IPS-18a (cell line): Measurements from ENCODE around the gene TP53AIP1.

Source experiments
- H3K27ac ChIP-seq: one replicate; pipeline ENCODE4 v1.5.1; 2013; ENCODE audit warnings: low read length
- H3K27me3 ChIP-seq: one replicate; pipeline ENCODE4 v1.6.1; 2013; ENCODE audit warnings: mild to moderate bottlenecking, low read length; ENCODE audit not compliant: control insufficient read depth, insufficient read depth
- H3K36me3 ChIP-seq: one replicate; pipeline ENCODE4 v1.6.1; 2013; ENCODE audit warnings: low read depth, low read length; ENCODE audit not compliant: control insufficient read depth
- H3K4me1 ChIP-seq: one replicate; pipeline ENCODE4 v1.6.1; 2013; ENCODE audit warnings: low read depth, low read length; ENCODE audit not compliant: control insufficient read depth
- H3K4me3 ChIP-seq: one replicate; pipeline ENCODE4 v1.5.1; 2013; ENCODE audit warnings: low read length
- H3K9ac ChIP-seq: one replicate; pipeline ENCODE4 v1.6.1; 2013; ENCODE audit warnings: mild to moderate bottlenecking, low read length, moderate library complexity
- H3K9me3 ChIP-seq: one replicate; pipeline ENCODE4 v1.6.1; 2013; ENCODE audit warnings: low read depth, low read length; ENCODE audit not compliant: control insufficient read depth

TP53AIP1 gene

DNA sequence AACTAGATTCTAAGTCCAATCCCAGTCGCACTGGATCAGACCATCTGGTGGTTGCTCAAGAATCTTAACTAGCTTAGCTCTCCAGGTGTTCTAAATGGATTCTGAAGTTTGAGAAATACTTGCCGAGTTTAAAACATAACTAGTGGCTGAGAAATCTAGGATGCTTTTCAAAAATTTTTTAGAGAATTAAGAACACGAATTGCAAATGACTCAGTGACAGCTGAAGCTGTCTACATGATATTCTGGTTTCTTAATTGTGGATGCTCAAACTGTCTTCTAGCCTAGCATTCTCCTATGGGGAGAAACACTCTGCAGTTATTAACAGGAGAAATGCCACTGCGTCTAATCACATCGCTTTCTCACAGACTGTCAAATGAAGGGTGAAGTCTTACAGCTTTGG lies 20.2 kb upstream of the TP53AIP1 start:
- Histone ChIP-seq H3K9me3 (no peaks in the 10 kb centered on the region), H3K36me3 (no peaks in the 10 kb centered on the region), H3K4me1 (no peaks in the 10 kb centered on the region), H3K27me3 (no peaks in the 10 kb centered on the region), H3K4me3 (no peak overlapping the region), H3K9ac (no peak overlapping the region), H3K27ac (no peak overlapping the region)

DNA sequence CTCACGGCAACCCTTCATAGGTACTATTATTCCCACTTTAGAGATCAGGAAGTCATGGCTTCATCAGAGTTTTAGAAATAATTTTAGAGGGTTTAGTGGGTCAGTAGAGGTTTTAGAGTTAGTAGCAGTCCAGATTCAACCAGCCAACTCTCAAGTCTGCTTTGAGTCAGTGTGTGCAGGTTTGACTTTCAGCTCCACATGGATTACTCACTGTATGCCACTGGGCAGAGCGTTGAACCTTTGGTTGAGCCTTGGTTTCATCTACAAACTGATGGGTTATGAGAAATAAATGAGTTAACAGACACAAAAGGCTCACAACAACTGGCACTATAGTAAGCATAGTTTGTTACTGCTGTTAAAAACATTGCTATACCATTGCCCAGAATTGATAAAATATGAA lies 19.0 kb upstream of the TP53AIP1 start:
- H3K4me1 ChIP-seq, result no peaks in the 10 kb centered on the region
- no peak overlapping the region for H3K4me3 ChIP-seq
- H3K9ac ChIP-seq, result no peak overlapping the region
- H3K27me3 ChIP-seq, result no peaks in the 10 kb centered on the region
- H3K27ac ChIP-seq, result no peak overlapping the region
- H3K36me3 ChIP-seq, result no peaks in the 10 kb centered on the region
- no peaks in the 10 kb centered on the region for H3K9me3 ChIP-seq

DNA sequence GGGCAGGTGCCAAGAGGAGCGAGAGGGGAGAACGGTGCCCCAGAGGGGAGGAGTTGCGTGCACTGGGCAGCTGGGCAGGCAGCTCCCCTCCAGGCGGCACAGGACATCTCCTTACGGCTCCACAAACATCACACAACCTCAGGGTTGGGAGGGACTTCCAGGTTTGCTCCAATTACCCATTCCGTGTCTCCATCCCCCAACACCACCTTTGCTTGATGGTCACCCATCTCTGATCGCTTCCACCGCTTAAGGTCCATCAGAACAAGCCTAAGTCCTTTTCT lies 14.5 kb upstream of the TP53AIP1 start:
- Histone ChIP-seq H3K9ac (no peak overlapping the region), H3K4me3 (no peak overlapping the region), H3K9me3 (no peaks in the 10 kb centered on the region), H3K27ac (no peak overlapping the region), H3K36me3 (no peaks in the 10 kb centered on the region), H3K27me3 (no peaks in the 10 kb centered on the region), H3K4me1 (no peaks in the 10 kb centered on the region)

DNA sequence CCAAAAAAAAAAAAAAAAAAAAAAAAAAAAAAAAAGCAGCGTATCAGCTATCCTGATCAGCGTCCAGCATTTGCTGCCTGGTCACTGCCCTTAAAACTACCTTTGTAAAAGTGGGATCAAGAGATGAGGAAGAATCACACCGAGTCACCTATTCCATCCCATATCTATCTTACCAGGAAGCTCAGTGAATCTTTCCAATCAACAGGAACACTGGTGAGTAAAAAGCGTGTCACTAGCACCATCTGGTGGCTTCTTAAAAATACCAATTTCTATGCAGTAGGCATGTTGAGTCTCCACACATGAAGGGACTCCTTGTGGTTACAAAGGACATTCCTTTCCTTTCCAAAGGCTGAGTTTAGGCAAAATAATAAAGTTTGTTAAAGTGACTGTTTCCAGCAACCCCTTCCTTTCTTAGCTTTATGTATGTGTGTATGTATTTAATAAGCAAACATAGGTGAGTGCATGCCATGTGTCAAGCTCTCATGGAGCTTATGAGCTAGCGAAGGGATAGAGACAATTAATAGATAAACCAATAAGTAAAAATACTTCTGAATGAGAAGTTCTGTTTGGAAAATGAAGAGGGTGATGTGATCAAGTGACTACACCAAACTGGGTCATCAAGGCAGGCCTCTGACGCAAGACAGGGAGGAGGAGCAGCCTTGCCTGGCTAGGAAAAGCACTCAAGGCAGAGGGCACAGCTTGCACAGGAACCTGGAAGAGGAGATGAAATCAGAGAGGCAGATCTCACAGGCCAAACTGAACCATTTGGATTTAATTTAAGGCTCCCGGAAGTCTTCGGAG lies 13.9 kb upstream of the TP53AIP1 start:
- Histone ChIP-seq H3K36me3 (no peaks in the 10 kb centered on the region), H3K9me3 (no peaks in the 10 kb centered on the region), H3K4me1 (no peaks in the 10 kb centered on the region), H3K27me3 (no peaks in the 10 kb centered on the region), H3K9ac (no peak overlapping the region), H3K27ac (no peak overlapping the region), H3K4me3 (no peak overlapping the region)

DNA sequence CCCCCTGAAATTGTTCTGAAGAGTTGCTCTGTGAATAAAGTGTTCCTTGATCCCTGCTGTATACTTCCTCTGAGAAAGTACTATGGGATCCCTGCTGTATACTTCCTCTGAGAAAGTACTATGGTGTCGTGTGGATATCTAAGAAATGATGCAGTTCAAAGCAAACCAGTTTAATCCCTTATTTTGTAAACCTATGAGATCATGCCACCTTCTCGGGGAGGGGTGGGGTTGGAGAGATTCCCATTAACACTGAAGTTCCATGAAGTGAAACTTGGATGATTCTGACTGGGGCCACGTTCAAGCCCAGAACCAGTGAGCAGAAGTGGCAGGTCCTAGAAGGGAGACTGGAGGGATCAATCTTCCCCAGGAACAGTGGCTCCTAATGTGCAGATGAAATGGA lies 13.0 kb upstream of the TP53AIP1 start:
- Histone ChIP-seq H3K4me1 (no peaks in the 10 kb centered on the region), H3K27me3 (no peaks in the 10 kb centered on the region), H3K36me3 (no peaks in the 10 kb centered on the region), H3K9ac (no peak overlapping the region), H3K4me3 (no peak overlapping the region), H3K9me3 (no peaks in the 10 kb centered on the region), H3K27ac (no peak overlapping the region)

DNA sequence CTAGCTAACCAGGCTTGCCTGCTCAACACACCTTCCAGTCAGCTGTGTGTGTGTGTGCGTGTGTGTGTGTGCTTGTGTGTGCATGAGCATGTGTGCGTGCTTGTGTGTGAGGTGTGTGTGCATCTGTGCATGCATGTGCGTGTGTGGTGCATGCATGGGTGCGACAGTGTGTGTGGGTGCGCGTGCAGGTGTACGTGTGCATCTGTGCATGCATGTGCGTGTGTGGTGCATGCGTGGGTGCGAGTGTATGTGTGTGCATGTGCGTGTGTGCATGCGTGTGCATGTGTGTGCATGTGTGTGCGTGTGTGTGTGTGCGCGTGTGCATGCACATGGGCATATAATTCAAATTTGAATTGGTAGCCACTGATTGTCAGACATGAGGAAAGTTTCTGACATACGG lies 10.5 kb upstream of the TP53AIP1 start:
- Histone ChIP-seq H3K27me3 (no peaks in the 10 kb centered on the region), H3K4me3 (no peak overlapping the region), H3K9ac (no peak overlapping the region), H3K36me3 (no peaks in the 10 kb centered on the region), H3K9me3 (no peaks in the 10 kb centered on the region), H3K27ac (no peak overlapping the region), H3K4me1 (no peaks in the 10 kb centered on the region)

DNA sequence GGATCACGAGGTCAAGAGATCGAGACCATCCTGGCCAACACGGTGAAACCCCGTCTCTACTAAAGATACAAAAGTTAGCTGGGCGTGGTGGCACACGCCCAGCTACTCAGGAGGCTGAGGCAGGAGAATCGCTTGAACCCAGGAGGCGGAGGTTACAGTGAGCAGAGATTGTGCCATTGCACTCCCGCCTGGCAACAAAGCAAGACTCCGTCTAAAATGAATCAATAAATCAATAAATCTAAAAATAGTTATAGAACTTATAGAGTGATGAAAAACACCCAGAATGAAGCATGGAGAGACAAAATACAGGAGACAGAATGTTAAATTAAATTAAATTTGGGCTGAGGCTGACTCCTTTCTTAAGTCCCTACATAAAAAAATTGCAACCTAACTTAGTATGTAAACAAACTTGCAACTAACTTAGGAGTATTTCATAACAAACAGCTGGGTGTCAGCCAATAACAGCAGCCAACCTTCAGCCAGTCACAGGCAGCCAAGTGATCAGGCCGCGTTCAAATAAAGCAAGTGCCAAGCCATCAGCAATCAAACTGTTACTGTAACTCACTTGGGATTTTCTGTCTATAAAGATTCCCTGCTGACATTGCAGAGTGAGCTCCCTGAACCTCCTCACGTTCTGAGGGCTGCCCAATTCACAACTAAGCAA lies 7.3 kb upstream of the TP53AIP1 start:
- Histone ChIP-seq H3K4me1 (no peaks in the 10 kb centered on the region), H3K9me3 (no peaks in the 10 kb centered on the region), H3K9ac (no peak overlapping the region), H3K36me3 (no peaks in the 10 kb centered on the region), H3K27ac (no peak overlapping the region), H3K4me3 (no peak overlapping the region), H3K27me3 (no peaks in the 10 kb centered on the region)

DNA sequence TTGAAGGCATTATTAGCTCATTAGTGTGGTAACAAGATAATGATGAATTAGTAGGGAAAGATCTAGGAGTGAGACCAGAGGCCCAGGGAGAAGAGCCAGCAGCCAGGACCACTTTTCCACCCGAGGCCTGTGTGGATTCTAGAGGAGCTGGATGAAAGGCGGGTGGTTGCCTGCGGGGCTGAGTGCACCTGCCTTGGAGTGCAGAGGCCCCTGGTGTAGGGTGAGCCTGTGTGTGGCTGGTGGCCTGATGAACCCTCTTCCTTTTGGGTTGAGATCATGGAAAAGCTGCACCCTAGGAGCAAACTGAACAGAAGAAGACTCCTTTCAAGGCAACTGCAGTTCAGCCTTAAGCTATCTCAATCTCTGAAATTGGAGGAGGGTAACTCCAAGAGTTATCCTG lies 5.9 kb upstream of the TP53AIP1 start:
- no peak overlapping the region for H3K4me3 ChIP-seq
- no peaks in the 10 kb centered on the region for H3K4me1 ChIP-seq
- H3K9me3 ChIP-seq, result no peaks in the 10 kb centered on the region
- no peak overlapping the region for H3K9ac ChIP-seq
- no peak overlapping the region for H3K27ac ChIP-seq
- no peaks in the 10 kb centered on the region for H3K27me3 ChIP-seq
- no peaks in the 10 kb centered on the region for H3K36me3 ChIP-seq

DNA sequence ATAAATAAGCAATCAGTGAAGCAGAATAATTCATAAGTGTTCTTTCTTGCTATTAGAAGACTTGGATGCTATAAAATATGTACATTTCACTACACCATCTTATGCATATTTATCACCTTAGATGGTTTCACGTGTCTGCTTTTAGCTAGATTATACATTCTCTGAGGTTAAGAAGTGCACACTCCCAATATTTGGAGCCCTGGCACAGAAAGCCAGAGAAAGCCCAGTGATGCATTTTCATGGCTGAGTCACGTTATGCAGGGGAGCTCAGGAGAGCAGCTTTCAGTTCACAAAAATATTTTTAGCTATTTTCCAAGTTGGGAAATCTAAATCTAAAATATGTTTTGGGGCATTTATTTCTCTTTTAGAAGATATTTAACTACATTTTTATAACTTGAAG lies 5.1 kb upstream of the TP53AIP1 start:
- H3K36me3 ChIP-seq, result no peaks in the 10 kb centered on the region
- no peaks in the 10 kb centered on the region for H3K9me3 ChIP-seq
- H3K4me1 ChIP-seq, result no peaks in the 10 kb centered on the region

DNA sequence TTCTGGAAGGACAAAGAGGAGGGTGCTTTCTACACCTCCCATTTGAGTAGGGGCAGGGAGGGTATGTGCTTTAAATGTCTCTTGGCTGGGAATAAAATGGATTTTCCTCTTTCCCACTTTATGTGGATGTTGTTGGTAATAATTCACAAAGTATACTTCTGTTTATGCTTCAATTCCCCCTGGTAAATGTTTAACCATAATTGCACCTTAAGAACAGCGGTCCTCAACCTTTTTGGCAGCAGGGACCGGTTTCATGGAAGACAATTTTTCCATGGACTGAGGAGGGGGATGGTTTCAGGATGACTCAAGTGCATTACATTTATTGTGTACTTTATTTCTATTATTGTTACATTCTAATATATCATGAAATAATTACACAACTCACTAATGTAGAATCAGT lies 4.0 kb upstream of the TP53AIP1 start:
- Histone ChIP-seq H3K36me3 (no peaks in the 10 kb centered on the region), H3K27ac (no peak overlapping the region), H3K9ac (no peak overlapping the region), H3K27me3 (no peaks in the 10 kb centered on the region), H3K4me3 (no peak overlapping the region), H3K9me3 (no peaks in the 10 kb centered on the region), H3K4me1 (no peaks in the 10 kb centered on the region)

More for the DNA sequence above, 5.1 kb upstream of the TP53AIP1 start:
- Histone ChIP-seq H3K9ac (no peak overlapping the region), H3K4me3 (no peak overlapping the region), H3K27me3 (no peaks in the 10 kb centered on the region), H3K27ac (no peak overlapping the region)

DNA sequence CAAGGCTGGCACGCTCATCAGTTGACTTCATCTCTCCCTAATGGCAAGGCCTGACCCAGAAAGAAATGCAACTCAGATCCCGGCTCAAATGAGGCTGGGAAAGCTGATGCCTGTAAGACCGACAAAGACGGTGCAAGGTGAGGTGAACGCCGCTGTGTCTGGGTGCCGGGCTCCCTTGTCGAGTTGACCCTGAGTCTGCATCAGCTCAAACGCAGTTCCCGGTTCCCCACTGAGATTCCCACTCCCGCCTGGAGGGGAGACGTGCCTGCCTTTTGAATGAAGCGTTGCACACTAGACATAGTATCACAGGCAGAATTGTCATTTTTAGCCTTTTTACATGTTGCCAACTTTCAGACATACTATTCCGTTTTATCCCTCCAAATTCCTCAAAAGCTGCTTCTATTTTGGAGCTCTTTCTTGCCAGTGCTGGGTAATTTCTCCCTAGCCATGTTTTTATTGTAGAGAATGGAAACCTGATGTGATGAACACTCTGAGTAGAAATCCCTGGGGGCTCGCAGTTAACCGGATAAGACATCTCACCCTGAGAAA lies 831 bp upstream of the TP53AIP1 start:
- Histone ChIP-seq H3K36me3 (no peaks in the 10 kb centered on the region), H3K4me1 (no peaks in the 10 kb centered on the region), H3K27me3 (no peaks in the 10 kb centered on the region), H3K27ac (no peak overlapping the region), H3K9me3 (no peaks in the 10 kb centered on the region), H3K9ac (no peak overlapping the region), H3K4me3 (no peak overlapping the region)

DNA sequence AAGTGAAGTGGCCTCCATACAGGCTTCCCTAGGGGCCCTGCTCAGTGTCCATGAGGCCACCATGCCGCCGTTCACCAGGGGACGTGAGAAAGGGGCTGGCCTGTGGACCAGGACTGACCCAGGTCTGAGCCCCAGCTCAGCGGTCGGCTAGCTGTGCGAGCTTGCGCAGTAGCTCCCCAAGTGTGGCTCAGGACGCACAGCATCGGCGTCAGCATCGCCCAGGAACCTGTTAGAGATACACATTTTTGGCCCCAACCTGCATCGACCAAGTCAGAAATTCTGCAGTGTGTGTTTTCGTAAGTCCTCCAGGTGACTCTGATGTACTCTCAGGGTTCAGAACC lies 429 bp downstream of the TP53AIP1 start:
- Histone ChIP-seq H3K9me3 (no peaks in the 10 kb centered on the region), H3K9ac (no peak overlapping the region), H3K27ac (no peak overlapping the region), H3K4me1 (peaks cover 4% of the 10 kb centered on the region), H3K4me3 (no peak overlapping the region), H3K36me3 (no peaks in the 10 kb centered on the region), H3K27me3 (no peaks in the 10 kb centered on the region)
